GM18520 (cell line): ENCODE data around the gene DNAH17.

Experiments used
- ATAC-seq: cut with Tn5 transposase; IDR thresholded peaks from one replicate; pipeline ENCODE4 v1.9.1; 2021; ENCODE audit not compliant: unreplicated experiment

The DNAH17 gene

DNA sequence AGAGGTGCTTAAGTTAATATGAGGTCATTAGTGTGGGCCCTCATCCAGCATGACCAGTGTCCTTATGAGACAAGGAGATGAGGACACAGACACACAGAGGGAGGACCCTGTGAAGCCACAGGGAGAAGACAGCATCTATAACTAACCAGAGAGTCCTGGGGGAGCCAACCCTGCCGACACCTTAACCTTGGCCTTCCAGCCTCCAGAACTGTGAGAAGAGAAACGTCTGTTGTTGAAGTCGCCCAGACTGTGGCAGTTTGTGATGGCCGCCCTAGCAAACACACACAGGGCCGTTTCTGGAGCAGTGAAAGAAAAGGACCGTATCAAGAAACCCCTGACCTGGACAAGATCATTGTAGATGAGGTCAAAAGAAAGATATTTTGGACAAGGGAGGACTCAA, 26.7 kb downstream of the DNAH17 start:
- ATAC-seq: no peak

DNA sequence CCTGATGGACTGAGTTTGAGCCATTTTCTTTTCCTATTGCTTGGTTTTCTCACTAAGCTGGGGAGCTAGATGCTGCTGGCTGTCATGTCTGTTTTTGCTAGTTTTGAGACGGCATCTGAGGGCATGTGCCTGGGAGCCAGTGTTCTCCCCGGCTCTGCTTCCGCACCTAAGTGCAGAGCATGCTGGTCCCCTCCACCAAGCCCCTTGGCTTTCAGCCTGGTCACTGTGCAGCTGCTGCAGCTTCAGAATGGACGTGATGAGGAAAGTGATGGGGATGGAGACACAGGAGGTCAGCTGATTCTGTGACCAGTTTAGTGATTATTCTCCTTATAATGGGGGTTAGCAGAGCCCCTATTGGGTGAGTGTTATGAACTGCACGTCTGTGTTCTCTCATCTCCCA, 28.5 kb downstream of the DNAH17 start:
- ATAC-seq: no peak

DNA sequence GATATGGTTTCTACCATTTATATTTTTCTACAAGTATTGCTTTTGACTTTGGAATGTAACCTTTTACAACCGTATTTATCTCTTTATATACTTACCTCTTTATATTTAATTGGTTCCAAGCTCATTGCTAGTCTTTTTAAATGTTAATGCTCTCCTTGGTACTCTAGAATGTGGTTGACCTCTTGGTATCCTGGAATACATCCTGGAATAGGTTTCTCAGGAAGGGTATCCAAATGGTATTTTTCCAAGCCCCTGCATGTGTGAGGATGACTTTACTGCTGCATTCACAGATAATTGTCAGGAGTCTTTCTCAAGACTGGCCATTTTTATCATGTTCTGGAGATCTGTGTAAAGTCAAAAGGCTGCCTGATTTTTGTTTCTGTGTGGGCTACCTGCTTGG, 30.2 kb downstream of the DNAH17 start:
- no peak for ATAC-seq

DNA sequence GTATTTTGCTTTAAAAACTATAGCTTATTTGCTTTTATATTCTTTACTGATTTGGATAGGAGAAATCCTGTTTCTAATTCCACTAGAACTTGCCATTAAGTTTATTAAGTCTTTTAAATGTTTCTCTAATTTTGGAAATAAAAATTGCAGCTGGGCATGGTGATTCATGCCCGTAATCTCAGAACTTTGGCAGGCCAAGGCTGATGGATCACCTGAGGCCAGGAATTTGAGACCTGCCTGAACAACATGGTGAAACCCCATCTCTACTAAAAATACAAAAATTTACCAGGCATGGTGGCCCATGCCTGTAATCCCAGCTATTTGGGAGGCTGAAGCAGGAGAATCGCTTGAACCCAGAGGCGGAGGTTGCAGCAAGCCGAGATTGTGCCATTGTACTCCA, 30.7 kb downstream of the DNAH17 start:
- ATAC-seq: no peak

DNA sequence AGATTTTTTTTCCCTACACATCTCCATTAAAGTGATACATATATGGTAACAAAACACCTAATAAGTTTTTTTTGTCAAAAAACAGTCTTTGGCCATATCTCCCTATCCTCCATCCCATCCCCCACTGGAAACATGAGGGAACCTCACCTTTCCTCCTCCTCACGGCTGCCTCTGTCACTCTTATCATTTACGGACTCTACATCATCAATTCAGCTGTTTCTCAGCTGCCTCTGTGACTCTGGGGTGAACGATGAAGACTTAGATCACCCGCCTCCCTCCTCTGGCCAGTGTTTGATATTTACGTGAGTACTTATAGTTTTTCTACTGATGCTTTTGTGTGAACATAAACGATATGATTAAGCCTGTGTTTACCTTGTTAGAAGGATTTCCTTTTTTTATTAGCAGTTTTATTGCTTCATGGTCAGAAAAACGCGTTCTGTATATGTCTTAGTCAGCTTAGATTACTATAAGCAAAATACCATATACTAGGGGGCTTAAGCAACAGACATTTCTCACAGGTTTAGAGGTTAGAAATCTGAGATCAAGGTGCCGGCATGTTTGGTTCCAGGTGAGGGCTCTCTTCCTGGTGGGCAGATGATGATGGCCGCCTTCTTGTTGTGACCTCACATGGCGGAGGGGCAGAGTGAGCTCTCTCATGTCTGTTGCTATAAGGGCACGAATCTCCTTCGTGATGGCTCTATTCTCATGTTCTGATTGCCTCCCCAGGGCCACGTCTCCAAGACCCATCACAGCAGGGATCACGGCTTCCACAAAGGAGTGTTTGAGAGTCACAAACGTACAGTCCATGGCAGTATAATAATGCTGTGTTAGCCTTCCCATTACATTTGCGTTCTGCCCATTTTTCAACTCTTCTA, 32.1 kb downstream of the DNAH17 start:
- ATAC-seq: no peak

DNA sequence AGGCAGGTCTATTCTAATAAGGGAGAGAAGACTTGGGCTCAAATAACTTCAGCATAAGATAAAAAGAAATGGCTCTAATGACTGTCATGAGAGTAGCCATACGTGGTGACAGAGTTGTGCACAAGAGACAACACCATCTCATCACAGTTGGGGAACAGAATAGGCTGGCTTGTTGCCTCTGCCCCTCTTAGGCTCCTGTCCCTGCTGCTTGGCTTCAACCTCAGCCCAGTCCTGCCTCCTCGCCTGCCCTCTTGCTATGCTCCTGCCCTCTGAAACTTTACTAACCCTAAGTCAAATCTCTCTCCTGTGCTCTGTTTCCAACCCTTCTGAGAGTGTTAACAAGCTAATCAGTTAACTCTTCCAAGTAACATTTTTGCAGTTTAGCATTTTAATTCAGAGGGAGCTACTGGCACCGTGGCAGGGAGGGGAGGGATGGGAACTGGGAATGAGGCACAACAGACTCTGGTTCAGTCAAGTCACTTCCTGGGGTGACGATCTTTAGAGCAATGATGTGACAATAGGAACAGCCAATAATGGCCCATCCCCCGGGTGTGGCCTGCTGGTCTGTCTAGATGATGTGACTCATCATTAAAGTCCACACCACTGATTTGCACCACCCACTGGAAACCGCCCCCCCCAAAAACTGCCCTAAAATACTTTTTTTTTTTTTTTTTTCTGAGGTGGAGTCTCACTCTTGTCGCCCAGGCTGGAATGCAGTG, 35.5 kb downstream of the DNAH17 start:
- ATAC-seq: no peak

DNA sequence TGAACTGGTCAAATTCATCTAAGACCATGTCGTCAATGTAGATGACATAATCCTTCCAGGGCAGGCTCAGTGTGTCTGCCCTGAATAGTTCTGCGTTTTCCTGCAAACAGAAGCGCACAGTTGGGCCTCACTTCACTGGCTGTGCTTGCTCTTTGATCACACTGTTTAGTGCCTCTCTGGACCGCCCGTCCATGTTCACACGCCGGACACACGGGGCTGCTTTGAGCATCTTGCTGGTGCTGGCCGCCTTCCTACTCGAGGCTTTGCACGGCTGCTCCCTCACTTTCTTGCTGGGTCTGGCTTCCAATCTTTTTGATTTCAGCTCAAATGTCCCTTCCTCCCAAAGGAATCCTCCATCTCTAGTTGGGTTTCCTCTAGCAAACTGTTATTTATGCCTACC, 37.4 kb downstream of the DNAH17 start:
- no peak for ATAC-seq

DNA sequence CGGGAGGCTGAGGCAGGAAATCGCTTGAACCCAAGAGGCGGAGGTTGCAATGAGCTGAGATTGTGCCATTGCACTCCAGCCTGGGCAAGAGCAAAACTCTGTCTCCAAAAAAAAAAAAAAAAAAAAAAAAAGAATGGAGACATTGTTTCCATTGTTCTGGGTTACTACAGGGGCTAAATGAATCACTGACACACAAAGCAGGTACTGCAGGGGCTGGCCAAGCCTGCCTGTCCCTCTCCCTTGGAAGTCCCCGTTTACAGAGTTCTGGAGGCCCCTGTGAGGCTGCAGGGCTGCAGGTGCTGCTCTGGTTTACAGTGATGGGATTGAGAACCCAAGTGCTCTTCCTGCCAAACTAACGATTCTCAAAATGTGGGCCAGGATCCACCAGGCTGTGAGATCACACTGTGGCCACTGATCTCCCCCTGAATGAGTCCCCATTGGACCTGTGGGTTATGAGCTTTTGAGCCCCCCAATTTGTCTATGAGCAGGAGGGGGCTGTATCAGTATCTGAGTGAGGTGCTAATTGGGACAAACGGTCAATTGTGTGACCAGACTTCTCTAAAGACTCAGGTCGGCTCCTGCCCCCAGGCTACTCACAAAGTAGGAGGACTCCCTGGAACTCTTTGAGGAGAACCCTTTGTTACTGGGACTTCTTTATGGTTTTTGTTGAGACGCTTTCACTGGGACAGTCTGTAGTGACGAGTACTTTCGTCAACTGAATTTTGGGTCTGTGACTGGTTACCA, 39.0 kb downstream of the DNAH17 start:
- ATAC-seq: no peak

DNA sequence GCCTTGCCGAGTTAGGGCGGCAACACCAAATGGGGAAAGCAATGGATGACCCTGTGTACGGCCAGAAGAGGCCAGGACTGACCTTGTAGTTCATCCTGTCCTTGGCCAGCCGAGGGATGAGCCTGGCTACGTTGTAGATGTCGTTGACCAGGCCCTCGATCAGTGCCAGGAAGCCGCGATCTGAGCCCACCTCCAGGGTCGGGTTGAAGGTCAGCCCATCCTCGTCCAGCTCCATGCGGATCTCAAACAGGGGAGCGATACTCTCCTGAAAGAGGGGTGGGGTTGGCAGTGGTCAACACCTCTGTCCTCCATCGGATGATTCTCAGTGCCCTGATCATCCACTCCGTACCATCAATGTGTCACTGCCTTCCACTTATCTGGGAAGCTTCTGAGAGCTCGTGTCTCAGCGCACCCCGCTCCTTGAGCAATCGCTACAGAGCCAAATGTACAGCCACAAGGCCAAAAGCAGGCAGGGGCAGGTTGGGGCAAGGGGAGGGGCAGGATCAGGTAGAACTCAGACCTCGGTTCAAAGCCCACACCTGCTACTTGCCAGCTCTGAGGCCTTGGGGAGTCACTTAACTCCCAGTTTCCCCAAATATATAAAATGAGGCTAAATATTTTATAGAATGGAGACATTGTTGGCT, 39.9 kb downstream of the DNAH17 start:
- no peak for ATAC-seq

DNA sequence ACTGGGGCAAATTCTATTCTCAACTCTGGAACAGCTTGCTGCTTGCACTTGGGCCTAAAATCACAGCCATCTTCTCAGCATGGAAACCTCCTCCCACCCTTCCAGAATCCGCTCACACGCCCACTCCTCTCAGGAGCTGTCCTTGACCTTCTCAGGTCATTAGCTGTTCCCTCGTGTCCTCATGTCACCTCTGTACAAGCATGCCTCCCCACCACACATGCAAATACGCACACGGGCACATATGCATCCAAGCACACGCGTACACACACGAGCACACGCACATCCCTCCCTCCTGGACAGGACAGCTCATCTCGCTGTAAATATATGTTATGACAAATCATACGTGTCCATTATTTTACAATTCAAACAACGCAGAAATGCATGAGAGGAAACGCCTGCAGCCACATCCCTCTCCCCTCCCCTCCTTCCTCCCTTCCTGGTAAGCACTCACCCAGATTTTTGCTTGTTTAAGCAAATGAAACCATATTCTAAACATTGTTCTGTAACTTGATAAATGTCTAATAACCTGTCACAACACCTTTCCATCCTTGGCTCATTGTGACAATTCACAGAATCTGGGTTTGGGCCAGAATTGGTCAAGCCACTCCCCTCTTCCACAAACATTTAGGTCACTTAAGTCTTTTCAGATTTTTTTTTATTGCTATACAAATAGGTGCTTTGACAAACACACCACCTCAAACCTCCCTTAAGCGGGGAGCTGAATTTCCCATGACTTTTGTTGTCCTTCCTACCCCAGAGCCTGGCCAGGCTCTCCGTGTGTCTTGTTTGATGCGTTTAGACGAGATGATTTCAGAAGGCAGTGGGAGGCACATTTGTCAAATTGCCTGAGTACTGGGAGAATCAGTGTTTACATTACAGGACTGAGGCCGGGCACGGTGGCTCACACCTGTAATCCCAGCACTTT, 41.7 kb downstream of the DNAH17 start:
- no peak for ATAC-seq

DNA sequence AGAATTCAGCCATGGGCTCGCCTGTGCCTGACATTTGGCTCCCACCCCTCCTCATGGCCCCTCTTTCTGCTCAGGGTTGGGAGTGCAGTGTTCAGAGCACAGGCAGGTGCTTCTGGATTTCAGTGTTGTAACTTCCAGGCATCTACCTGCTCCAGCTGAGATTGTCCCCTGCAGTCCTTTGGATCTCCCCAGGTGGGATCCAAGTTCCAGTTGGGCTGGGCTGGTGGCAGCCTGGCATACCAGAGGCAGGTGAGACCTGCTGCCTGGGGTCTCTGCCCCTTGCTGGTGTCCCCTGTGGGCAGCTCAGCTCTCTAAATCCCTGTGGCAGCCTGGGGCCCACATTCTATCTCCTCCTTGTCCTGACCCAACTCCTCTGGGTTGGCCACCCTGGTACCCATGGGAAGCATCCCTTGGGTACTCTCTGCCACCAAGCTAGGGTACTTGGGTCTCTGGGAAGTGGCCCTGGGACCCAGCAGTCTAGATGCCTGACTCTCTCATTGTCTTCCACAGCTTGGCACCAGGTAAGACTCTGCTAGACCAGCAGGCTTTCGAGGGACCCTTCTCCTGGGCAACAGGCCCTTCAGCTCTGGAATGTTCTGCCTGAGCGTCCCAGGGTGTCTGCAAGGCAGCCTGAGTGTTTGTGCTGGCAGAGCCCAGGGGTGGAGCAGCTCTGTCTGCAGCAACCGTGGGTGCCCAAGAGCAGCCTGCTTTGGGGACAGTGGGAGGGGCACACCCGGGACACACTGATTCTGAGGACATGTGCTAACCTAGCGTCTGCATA, 42.5 kb downstream of the DNAH17 start:
- ATAC-seq: no peak

DNA sequence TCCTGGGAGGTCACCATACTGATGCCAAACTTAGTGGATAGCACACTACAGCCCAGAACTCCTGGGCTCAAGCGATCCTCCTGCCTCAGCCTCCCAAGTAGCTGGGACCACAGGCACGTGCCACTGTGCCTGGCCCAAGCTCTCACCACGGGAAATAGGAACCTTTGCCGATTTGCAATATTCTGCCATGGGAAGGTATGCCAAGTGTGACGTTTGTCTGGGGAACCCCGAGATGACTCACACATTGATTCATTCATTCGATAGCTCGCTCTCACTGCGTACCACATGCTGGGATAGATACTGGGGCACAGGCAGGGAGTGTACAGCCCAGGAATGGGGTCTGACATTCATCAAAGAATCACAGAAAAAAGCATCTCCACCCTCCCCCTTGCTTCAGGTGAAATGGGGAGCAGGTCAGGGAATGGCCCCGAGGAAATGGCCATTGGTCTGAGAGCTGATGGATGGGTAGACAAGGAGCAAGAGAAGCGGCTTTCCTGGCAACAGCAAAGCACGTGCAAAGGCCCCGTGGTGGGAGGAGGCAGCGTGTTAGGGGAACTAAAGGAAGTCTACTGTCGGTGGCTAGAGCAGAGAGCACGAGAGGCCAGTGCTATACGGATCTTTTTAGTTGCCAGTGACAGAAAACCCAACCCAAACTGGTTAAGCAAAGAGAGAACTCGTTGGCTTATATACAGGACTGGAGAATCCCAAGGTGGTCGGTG, 44.1 kb downstream of the DNAH17 start:
- ATAC-seq: no peak

DNA sequence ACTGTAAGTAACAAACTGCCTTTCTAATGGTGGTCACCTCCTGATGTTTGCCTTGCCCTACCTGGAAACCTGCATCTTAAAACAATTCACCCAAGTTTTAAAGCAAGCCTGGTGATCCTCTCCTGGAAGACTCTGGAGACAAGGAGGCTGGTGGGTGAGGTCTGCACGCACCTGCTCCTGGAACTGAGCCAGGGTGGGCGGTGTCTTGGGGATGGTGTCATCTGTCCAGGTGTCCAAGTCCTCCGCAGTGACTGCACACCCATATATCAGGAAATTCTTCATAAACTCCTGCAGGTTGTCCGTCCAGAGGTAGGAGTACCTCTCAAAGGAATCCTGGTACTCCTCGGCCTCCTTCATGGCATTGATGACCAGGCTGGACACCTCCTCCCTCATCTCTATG, 44.9 kb downstream of the DNAH17 start:
- ATAC-seq: no peak

DNA sequence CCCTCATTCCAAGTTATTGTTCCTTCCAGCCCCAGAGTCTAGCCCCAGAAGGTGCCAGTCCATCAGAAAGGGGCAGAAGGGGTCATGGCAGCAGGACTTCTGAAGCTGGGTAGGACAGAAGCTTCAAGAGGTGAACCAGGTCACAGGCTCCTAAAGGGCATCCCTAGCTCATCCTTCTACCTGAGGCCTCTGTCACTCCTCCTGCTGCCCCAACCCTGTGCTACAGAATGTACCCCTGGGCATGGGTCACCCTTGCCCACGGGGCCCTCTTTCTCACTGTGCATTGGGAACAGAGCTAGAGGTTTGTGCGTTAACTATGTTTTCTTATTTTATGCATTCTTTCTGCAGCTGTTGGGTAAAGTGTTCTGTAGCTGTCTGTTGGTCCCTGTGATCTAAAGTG, 46.5 kb downstream of the DNAH17 start:
- ATAC-seq: no peak

DNA sequence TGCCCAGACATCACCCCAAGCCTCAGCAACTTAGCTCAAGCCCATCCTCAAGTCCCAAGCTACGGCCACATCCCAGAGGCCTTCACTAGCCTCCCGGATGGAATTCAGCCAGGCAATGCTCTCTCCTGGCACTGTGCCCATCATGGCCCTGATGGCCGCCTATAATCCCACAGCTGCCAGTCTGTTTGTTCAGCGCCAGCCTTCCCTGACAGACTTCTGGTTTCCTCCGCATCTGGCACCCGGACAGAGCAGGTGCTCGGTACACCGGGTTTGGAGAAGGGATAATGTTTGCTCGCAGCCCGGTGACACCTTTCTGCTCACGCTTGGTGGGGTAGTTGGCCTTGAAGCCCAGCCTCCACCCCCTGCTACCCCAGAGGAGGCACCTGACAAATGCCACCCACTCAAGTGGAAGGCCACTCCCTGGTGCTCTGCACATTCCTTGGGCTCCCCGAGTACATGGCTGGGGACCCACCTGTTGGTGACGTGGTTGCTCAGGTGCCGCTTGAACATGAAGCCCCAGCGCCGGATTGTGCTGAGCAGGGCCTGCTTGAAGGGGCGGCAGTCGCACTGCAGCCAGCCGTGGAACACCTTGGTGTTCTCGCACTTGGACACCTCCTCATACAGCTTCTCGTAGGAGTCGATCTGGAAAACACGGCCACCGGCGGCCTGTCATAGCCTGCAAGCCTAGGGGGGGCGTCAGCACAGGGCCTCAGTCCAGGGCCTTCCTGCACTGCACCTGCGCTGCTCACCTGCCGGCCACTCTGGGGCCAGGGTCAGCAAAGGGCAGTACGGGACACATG, 47.1 kb downstream of the DNAH17 start:
- ATAC-seq: no peak

DNA sequence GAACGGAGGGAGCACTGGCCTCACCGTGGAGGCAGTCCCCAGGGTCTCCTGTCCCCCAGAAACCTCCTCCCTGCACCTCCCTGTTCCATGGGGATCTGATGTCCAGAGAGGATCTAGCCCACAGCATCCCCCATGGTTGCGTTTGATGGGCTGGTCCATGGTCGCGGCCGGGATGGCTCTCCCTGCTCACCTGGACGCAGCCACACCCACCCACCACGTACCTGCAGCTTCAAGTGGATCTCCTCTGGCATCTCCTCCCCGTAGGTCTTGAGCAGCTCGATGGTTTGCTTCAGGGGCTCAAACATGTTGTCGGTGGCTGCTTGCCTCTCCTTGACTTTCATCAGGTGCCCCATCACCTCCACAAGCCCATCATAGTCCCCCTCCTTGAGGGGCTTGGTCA, 47.9 kb downstream of the DNAH17 start:
- ATAC-seq: no peak

DNA sequence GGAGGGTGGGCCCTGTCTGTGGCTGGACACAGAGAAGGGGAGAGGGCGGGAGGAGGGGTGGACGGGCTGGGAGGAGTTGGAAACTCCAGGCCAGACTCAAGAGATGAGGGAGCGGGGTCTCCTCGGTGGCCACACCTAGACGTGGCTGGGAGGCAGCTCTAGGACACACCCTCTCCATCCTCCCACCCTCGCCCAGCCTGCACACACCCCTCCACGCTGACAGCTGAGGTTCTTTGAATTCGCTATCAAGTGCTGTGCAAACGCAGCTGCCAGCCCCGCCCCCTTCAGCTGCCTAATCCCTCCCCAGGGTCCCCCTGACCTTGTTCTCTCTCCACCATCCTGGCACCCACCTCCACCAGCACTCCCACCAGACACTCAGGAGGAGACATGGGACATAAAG, 48.7 kb downstream of the DNAH17 start:
- no peak for ATAC-seq

DNA sequence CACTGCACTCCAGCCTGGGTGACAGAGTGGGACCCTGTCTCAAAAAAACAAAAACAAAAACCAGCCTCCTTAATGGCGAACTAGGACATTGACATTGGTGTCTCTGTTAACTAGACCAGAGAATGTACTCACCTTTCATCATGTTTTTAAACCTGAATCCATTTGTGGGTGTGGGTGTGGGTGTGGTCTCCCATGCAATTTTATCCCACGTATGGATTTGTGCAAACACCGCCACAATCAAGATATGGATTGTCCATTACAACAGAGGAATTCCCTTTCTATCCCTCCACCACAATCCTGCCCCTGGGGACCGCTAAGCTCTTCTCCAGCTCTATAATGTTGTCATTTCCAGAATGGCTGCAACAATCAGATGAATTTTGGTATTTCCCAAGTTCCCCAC, 49.9 kb downstream of the DNAH17 start:
- no peak for ATAC-seq
